ENCODE measurements around the gene GPC5. TPM values are rescaled to one million over a fixed set of nuclear protein-coding genes. Genes with fewer than 3 reads are reported as not detected.

Gene GPC5
- total and polyA plus RNA-seq, 10 donors: 0.04 to 0.83 (median 0.26) TPM; not detected in 3

DNA sequence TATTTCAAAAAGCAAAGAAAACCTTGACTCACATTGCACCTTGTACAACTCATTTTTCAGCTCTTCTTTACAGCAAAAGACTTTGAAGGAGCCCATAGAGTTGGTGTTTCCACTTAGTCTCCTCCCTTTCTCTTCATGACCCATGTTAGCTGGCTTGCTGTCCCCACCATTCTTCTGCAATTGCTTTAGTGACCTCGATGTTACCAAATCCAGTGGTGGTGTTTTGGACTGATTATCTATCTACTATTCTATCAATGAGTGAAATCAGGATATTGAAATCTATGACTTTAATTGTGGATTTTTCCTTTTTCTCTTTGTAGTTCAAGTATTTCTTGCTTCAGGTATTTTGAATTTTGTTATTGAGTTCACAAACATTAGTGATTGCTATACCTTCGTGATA, 197.3 kb downstream of the GPC5 start:
- 51 to 73% (median 68%) methylated on average over 2 of the region's 2 CpGs for WGBS, 5 donors

DNA sequence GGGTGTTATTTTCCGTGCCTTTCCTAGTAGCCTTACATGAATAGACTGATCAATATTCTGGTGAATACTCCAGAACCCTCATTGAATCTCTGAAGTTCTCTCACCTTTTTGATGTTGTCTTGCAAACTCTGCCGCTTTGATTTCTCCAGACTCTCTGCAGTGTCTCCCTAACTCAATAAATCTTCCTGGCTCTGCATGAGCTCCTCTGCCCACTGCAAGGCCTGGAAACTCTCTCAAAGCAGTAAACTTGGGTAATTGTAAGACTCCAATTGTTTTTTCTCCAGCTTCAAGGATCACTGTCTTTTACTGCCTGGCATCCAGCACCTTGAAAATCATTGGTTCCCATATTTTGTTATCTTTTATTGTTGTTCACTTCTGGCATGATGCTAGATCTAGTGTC, 198.4 kb downstream of the GPC5 start:
- H3K4me1 ChIP-seq: no peaks in the 10 kb centered on the region
- H3K36me3 ChIP-seq: no peaks in the 10 kb centered on the region
- TF ChIP-seq, protein P1, sequence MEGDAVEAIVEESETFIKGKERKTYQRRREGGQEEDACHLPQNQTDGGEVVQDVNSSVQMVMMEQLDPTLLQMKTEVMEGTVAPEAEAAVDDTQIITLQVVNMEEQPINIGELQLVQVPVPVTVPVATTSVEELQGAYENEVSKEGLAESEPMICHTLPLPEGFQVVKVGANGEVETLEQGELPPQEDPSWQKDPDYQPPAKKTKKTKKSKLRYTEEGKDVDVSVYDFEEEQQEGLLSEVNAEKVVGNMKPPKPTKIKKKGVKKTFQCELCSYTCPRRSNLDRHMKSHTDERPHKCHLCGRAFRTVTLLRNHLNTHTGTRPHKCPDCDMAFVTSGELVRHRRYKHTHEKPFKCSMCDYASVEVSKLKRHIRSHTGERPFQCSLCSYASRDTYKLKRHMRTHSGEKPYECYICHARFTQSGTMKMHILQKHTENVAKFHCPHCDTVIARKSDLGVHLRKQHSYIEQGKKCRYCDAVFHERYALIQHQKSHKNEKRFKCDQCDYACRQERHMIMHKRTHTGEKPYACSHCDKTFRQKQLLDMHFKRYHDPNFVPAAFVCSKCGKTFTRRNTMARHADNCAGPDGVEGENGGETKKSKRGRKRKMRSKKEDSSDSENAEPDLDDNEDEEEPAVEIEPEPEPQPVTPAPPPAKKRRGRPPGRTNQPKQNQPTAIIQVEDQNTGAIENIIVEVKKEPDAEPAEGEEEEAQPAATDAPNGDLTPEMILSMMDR (IDR thresholded peaks at IDR 0.05 in 8 of 11, conservative IDR thresholded peaks at IDR 0.05 in 3 of 11): no peak
- no peak for TF ChIP-seq POLR2A (IDR thresholded peaks at IDR 0.05)
- no peak for TF ChIP-seq POLR2AphosphoS5 (IDR thresholded peaks at IDR 0.05)
- no peak for DNase-seq
- WGBS, 5 donors: 63 to 88% (median 73%) methylated on average over 2 of the region's 2 CpGs
- intact Hi-C loops (cut with DNase I; ENCODE audit: low total_unique reads): no loop called here
- H3K27me3 ChIP-seq (replicated peaks in 1 of 7): no peaks in the 10 kb centered on the region
- H3K4me3 ChIP-seq: no peak overlapping the region
- H3K27ac ChIP-seq: no peak overlapping the region
- peaks cover 0 to 13% (median 9%) of the 10 kb centered on the region in 8 donors for H3K9me3 ChIP-seq

More for the DNA sequence above, 197.3 kb downstream of the GPC5 start:
- intact Hi-C loops (cut with DNase I; ENCODE audit: low total_unique reads): no loop called here
- H3K27me3 ChIP-seq (replicated peaks in 1 of 7): no peaks in the 10 kb centered on the region
- no peaks in the 10 kb centered on the region for H3K4me1 ChIP-seq
- DNase-seq: no peak
- no peak overlapping the region for H3K4me3 ChIP-seq
- H3K9me3 ChIP-seq: peaks cover 0 to 21% (median 15%) of the 10 kb centered on the region in 8 donors
- TF ChIP-seq POLR2AphosphoS5 (IDR thresholded peaks at IDR 0.05): no peak
- TF ChIP-seq, protein P1 (IDR thresholded peaks at IDR 0.05 in 8 of 11, conservative IDR thresholded peaks at IDR 0.05 in 3 of 11): no peak
- no peak for TF ChIP-seq POLR2A (IDR thresholded peaks at IDR 0.05)
- no peaks in the 10 kb centered on the region for H3K36me3 ChIP-seq
- no peak overlapping the region for H3K27ac ChIP-seq

DNA sequence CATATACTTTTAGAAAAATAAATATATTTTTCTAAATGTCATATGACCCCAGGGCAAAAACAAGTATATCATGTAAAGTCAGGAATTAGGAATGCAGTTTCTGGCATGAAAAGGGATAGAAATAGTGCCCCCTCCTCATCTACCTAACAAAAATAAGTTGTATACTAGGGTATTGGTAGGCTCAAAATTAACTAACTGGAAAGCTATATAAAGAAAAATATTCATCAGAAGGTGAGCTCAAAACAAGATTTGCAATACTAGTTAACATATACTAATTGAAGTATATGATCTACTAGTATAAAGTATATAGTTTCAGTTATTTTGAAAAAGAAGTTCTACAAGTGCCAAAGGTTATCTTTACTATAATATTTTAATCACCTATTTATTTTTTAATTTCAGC, 200.2 kb downstream of the GPC5 start:
- Histone ChIP-seq H3K9me3 (no peaks in the 10 kb centered on the region), H3K36me3 (no peaks in the 10 kb centered on the region), H3K27me3 (replicated peaks in 1 of 7) (no peaks in the 10 kb centered on the region), H3K27ac (no peak overlapping the region), H3K4me3 (no peak overlapping the region), H3K4me1 (no peaks in the 10 kb centered on the region)
- intact Hi-C loops (cut with DNase I; ENCODE audit: low total_unique reads): no loop called here
- DNase-seq: no peak
- TF ChIP-seq POLR2A (IDR thresholded peaks at IDR 0.05) (no peak), POLR2AphosphoS5 (IDR thresholded peaks at IDR 0.05) (no peak)
- TF ChIP-seq, protein P1 (IDR thresholded peaks at IDR 0.05 in 8 of 11, conservative IDR thresholded peaks at IDR 0.05 in 3 of 11): no peak

DNA sequence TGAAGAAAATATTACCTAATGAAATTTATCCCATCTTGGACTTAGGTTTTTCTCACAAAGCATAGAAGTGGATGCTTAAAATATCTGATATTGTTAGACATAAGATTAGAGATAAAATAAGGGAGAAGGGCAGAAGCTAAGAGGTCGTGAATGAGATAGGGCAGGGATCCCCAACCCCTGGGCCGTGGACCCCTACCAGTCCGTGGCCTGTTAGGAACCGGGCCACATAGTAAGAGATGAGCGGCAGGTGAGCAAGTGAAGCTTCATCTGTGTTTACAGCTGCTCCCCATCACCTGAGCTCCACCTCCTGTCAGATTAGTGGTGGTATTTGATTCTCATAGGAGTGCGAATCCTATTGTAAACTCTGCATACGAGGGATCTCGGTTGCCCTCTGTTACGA, 202.9 kb downstream of the GPC5 start:
- Histone ChIP-seq H3K4me3 (no peak overlapping the region), H3K27ac (no peak overlapping the region), H3K27me3 (replicated peaks in 1 of 7) (no peaks in the 10 kb centered on the region), H3K9me3 (no peaks in the 10 kb centered on the region), H3K36me3 (no peaks in the 10 kb centered on the region), H3K4me1 (no peaks in the 10 kb centered on the region)
- WGBS, 5 donors: 77 to 89% (median 85%) methylated on average over 9 of the region's 9 CpGs
- no peak for DNase-seq
- intact Hi-C loops (cut with DNase I; ENCODE audit: low total_unique reads): no loop called here
- no peak for TF ChIP-seq POLR2A (IDR thresholded peaks at IDR 0.05)
- TF ChIP-seq, protein P1 (IDR thresholded peaks at IDR 0.05 in 8 of 11, conservative IDR thresholded peaks at IDR 0.05 in 3 of 11): no peak
- no peak for TF ChIP-seq POLR2AphosphoS5 (IDR thresholded peaks at IDR 0.05)

All from spleen (tissue), 11 donors.